A549 (cell line): ENCODE measurements around the gene DOC2A. TPM values are rescaled to one million over a fixed set of nuclear protein-coding genes. Genes with fewer than 3 reads are reported as not detected.

Source experiments
- ATAC-seq, 2 experiments: fragments of 200-7000 bp in 1 of 2; fragments of >200 bp in 1 of 2; cut with Nextera tagmentation in 1 of 2; cut with Tn5 transposase in 1 of 2; 3 replicates each; pipeline versions ENCODE4 v1.8.0 to v1.9.1; 2018 to 2020; ENCODE audit warnings: mild to moderate bottlenecking in 1 of 2, moderate library complexity in 1 of 2
- CTCF ChIA-PET: fragments of 300-600 bp; sonication (Branson Sonifier 250); formaldehyde crosslinking; extraction: SDS; loops from one replicate; lab custom pipeline; 2021; ENCODE audit warnings: antibody characterized with exemption, inconsistent platforms; lab: Yijun Ruan, JAX
- POLR2A ChIA-PET: fragments of 350-600 bp; formaldehyde crosslinking; extraction: SDS; loops from one replicate; lab custom pipeline; 2021; ENCODE audit warnings: antibody characterized with exemption, inconsistent platforms; lab: Yijun Ruan, JAX
- DNase-seq, 2 experiments: peaks; one replicate each; pipeline versions ENCODE4 v3.0.0 to v3.0.0-alpha.2; 2011 to 2016; ENCODE audit warnings: low read depth in 1 of 2, low spot score in 1 of 2
- FAIRE-seq: peaks from 2 replicates; lab custom pipeline; 2011; peaks lifted over from hg19 to GRCh38; lab: Jason Lieb, UNC
- H3K27ac ChIP-seq, 2 experiments: fragments of >200 bp; sonication (Bioruptor Twin); formaldehyde crosslinking; 3 replicates each; pipeline ENCODE4 v1.5.1; 2016 to 2017
- H3K4me1 ChIP-seq: fragments of >200 bp; sonication (Bioruptor Twin); formaldehyde crosslinking; 3 replicates; pipeline ENCODE4 v1.6.1; 2016
- H3K4me2 ChIP-seq: fragments of >200 bp; sonication (Bioruptor Twin); formaldehyde crosslinking; 3 replicates; pipeline ENCODE4 v1.6.1; 2016
- H3K4me3 ChIP-seq: fragments of >200 bp; sonication (Bioruptor Twin); formaldehyde crosslinking; 3 replicates; pipeline ENCODE4 v1.5.1; 2016
- H3K9me3 ChIP-seq: fragments of >200 bp; sonication (Bioruptor Twin); formaldehyde crosslinking; 3 replicates; pipeline ENCODE4 v1.6.1; 2016
- BHLHE40 ChIP-seq: IDR thresholded peaks from 2 replicates; pipeline ENCODE4 v1.6.1; 2012; ENCODE audit warnings: low read depth, low read length, inconsistent platforms
- CBX8 ChIP-seq: fragments of 200-600 bp; sonication (generic); IDR thresholded peaks from 2 replicates; pipeline ENCODE4 v1.6.1; 2016
- CEBPB ChIP-seq, 2 experiments: fragments of >200 bp in 1 of 2; sonication (Bioruptor Twin) in 1 of 2; formaldehyde crosslinking in 1 of 2; IDR thresholded peaks; 2 replicates each; pipeline ENCODE4 v1.6.1; 2012 to 2016
- CHD4 ChIP-seq: fragments of 200-600 bp; sonication (generic); IDR thresholded peaks from 2 replicates; pipeline ENCODE4 v1.6.1; 2016; ENCODE audit warnings: antibody characterized with exemption, mild to moderate bottlenecking, borderline replicate concordance
- FOSB ChIP-seq: fragments of 250-450 bp; sonication (Bioruptor Pico); IDR thresholded peaks from 2 replicates; pipeline ENCODE4 v1.5.0; 2020; ENCODE audit warnings: mild to moderate bottlenecking, moderate library complexity
- GATA3 ChIP-seq: IDR thresholded peaks from 2 replicates; pipeline ENCODE4 v1.6.1; 2012; ENCODE audit warnings: borderline replicate concordance
- HEYL ChIP-seq: fragments of 250-450 bp; sonication (Bioruptor Pico); IDR thresholded peaks from 2 replicates; pipeline ENCODE4 v1.8.0; 2021; ENCODE audit warnings: mild to moderate bottlenecking, moderate library complexity
- JUNB ChIP-seq: fragments of >200 bp; sonication (Bioruptor Twin); formaldehyde crosslinking; IDR thresholded peaks from 2 replicates; pipeline ENCODE4 v1.6.1; 2016
- KDM5A ChIP-seq: fragments of 200-600 bp; sonication (generic); IDR thresholded peaks from 2 replicates; pipeline ENCODE4 v1.6.1; 2016; ENCODE audit warnings: antibody characterized with exemption, mild to moderate bottlenecking
- NFE2L2 ChIP-seq: fragments of 150-350 bp; conservative IDR thresholded peaks from 2 replicates; pipeline ENCODE4 v1.6.1; 2014; ENCODE audit warnings: low read length
- PHF8 ChIP-seq: fragments of 200-600 bp; sonication (generic); IDR thresholded peaks from 2 replicates; pipeline ENCODE4 v1.6.1; 2016; ENCODE audit warnings: low read depth, mild to moderate bottlenecking, antibody characterized with exemption, moderate library complexity, borderline replicate concordance
- POLR2A ChIP-seq: IDR thresholded peaks from 2 replicates; pipeline ENCODE4 v1.6.1; 2012; ENCODE audit warnings: mild to moderate bottlenecking, low read length
- TFCP2L1 ChIP-seq: fragments of 250-450 bp; sonication (Bioruptor Pico); IDR thresholded peaks from 2 replicates; pipeline ENCODE4 v1.5.0; 2021; ENCODE audit warnings: mild to moderate bottlenecking
- WGBS: methylation state at CpG from one replicate; pipeline ENCODE4 v1.1.6; 2017; ENCODE audit errors: missing lambda C conversion rate; 5-methylcytosine and 5-hydroxymethylcytosine counted together
- polyA plus RNA-seq, 4 experiments: library from polyadenylated mRNA; depleted of rRNA in 3 of 4; stranded (reverse); fragments of >200 nt; fragmentation: RNase III in 1 of 4; extraction: RNeasy Plus Mini Kit Qiagen cat#74134 plus additional on column Dnase treatment in 1 of 4; gene quantifications; 2 replicates in 3 of 4; 3 replicates in 1 of 4; pipeline ENCODE4 v1.2.3, GENCODE V29; 2011 to 2017
- TF ChIP-seq, protein P1 (sequence below): fragments of >200 bp; sonication (Bioruptor Twin); formaldehyde crosslinking; IDR thresholded peaks from 3 replicates; pipeline ENCODE4 v1.5.1; 2016
- TF ChIP-seq, protein P2 (sequence below): fragments of 150-350 bp; IDR thresholded peaks from 2 replicates; pipeline ENCODE4 v1.6.1; 2014; ENCODE audit warnings: low read depth, mild to moderate bottlenecking, low read length
- TF ChIP-seq, protein P3 (sequence below): IDR thresholded peaks from 2 replicates; pipeline ENCODE4 v1.6.1; 2012
- TF ChIP-seq, protein P4 (sequence below): fragments of 450-650 bp; IDR thresholded peaks from 2 replicates; pipeline ENCODE4 v1.6.1; 2014; ENCODE audit warnings: antibody characterized with exemption

Gene DOC2A
- polyA plus RNA-seq, 2 of the 4 experiments (the other 2 are of a cell fraction): 2.5 to 5.5 TPM

DNA sequence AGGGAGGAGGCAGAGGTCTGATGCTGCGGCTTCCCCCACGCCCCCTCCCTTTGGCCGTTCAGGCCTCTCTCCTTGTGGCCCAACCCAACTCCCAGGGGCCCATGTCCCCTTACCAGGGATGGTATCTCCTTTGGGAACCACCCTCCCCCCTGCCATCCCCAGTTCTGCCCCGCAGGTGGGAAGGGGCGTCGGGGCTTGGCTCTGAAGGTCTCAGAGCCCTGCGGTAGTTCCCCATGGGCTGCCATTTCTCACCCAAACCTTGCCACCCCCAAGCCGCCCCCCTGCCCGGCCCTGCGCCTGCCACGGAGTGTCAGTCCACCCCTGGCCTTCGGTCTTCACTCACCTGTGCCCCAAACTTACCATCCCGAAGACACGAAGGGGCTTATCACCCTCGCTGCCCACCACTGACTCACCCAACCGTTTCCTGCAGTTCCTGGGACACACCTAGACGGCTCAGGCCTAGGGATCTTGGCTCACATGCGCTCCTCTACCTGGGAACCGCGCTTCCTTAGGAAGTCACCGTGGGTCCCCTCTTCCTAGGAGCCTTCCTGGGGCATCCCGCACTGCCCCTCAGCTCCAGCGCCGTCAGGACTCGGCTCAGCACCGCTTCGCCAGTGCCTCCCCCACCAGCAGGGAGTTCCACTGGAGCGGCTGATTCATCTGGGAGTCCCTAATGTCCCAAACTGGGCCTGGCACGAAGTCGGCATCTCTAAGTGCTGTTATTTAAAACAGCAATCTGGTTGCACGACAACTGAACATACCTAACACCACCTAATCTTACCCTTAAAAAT is 1.1 kb upstream of the DOC2A start:
- FAIRE-seq: no peak
- CTCF ChIA-PET: interaction anchor here (1.0 kb wide), 2 partner anchors 16 to 155 kb away, joined by 3 read pairs; partner anchors contain the start of gene INO80E
- DNase-seq: no peak
- ATAC-seq: no peak
- TF ChIP-seq CHD4: no peak
- TF ChIP-seq CEBPB (IDR thresholded peaks at IDR 0.05): no peak
- TF ChIP-seq BHLHE40: no peak
- TF ChIP-seq, protein P1, sequence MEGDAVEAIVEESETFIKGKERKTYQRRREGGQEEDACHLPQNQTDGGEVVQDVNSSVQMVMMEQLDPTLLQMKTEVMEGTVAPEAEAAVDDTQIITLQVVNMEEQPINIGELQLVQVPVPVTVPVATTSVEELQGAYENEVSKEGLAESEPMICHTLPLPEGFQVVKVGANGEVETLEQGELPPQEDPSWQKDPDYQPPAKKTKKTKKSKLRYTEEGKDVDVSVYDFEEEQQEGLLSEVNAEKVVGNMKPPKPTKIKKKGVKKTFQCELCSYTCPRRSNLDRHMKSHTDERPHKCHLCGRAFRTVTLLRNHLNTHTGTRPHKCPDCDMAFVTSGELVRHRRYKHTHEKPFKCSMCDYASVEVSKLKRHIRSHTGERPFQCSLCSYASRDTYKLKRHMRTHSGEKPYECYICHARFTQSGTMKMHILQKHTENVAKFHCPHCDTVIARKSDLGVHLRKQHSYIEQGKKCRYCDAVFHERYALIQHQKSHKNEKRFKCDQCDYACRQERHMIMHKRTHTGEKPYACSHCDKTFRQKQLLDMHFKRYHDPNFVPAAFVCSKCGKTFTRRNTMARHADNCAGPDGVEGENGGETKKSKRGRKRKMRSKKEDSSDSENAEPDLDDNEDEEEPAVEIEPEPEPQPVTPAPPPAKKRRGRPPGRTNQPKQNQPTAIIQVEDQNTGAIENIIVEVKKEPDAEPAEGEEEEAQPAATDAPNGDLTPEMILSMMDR: no peak
- TF ChIP-seq, protein P2, sequence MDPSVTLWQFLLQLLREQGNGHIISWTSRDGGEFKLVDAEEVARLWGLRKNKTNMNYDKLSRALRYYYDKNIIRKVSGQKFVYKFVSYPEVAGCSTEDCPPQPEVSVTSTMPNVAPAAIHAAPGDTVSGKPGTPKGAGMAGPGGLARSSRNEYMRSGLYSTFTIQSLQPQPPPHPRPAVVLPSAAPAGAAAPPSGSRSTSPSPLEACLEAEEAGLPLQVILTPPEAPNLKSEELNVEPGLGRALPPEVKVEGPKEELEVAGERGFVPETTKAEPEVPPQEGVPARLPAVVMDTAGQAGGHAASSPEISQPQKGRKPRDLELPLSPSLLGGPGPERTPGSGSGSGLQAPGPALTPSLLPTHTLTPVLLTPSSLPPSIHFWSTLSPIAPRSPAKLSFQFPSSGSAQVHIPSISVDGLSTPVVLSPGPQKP: no peak
- no peak for TF ChIP-seq HEYL (CRISPR knock-in tag)
- TF ChIP-seq, protein P3, sequence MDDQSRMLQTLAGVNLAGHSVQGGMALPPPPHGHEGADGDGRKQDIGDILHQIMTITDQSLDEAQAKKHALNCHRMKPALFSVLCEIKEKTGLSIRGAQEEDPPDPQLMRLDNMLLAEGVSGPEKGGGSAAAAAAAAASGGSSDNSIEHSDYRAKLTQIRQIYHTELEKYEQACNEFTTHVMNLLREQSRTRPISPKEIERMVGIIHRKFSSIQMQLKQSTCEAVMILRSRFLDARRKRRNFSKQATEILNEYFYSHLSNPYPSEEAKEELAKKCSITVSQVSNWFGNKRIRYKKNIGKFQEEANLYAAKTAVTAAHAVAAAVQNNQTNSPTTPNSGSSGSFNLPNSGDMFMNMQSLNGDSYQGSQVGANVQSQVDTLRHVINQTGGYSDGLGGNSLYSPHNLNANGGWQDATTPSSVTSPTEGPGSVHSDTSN: no peak
- no peak for TF ChIP-seq GATA3
- no peak for TF ChIP-seq POLR2A
- TF ChIP-seq TFCP2L1: no peak
- TF ChIP-seq KDM5A: no peak
- no peak for TF ChIP-seq CBX8
- TF ChIP-seq JUNB: no peak
- H3K9me3 ChIP-seq: no peaks in the 10 kb centered on the region
- 88% methylated on average over 31 of the region's 31 CpGs for WGBS
- H3K4me1 ChIP-seq: 0 out of 3 replicates have a peak, but pooled peaks cover 3% of the 10 kb centered on the region
- POLR2A ChIA-PET: no interaction called here
- peak overlapping the region; percentile 91 for H3K4me2 ChIP-seq
- peak overlapping the region; percentile 48 to 82; a peak in 4 of 6 replicates for H3K27ac ChIP-seq
- H3K4me3 ChIP-seq: peak overlapping the region; percentile 62

DNA sequence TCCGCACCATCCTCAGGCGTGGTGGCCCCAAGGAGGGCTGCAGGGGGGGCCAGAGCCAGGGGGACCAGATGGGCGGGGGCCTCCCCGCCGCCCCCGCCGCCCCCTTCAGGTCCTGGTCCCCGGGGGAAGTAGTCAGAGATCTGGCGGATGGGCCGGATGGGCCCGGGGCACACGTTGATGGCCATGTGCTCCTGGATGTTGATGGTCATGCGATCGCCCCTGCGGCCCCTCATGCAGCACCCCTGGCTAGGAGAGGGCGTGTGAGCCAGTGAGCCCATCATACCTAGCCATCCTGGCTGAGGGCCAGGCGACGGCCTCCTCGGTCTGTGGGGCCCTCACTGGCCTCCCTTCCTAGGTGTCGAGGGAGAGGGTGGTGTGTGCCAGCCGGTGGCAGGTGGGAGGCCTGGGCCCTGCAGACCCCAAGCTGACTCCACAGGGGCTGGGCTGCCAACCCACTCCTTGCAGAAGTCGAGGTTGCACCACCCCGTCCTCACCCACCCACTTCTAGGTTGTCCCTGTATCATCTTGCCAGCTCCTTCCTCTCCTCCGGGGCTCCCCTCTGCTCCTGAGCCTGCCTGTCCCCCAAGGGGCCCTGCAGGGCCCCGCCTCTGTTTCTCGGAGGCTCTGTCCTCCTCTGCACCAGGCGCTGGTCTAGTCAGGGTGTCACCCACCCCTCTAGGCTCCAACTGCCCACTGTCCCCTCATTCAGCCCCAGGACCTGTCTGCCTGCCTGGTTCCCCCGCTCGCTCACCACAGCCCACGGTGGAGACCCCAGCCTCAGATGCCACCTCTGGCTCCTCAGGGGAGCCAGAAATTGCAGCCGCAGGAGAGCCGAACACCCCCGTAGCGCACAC is 610 bp downstream of the DOC2A start:
- 84% methylated on average over 26 of the region's 34 CpGs for WGBS
- H3K4me2 ChIP-seq: peak overlapping the region; percentile 91
- peak overlapping the region; percentile 48 to 82; a peak in 4 of 6 replicates for H3K27ac ChIP-seq
- no peaks in the 10 kb centered on the region for H3K9me3 ChIP-seq
- TF ChIP-seq PHF8: no peak
- TF ChIP-seq FOSB (CRISPR knock-in tag): no peak
- TF ChIP-seq NFE2L2: no peak
- no peak for TF ChIP-seq KDM5A
- TF ChIP-seq, protein P4, sequence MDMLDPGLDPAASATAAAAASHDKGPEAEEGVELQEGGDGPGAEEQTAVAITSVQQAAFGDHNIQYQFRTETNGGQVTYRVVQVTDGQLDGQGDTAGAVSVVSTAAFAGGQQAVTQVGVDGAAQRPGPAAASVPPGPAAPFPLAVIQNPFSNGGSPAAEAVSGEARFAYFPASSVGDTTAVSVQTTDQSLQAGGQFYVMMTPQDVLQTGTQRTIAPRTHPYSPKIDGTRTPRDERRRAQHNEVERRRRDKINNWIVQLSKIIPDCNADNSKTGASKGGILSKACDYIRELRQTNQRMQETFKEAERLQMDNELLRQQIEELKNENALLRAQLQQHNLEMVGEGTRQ: no peak
- ChIA-PET CTCF (interaction anchor here (1.0 to 3.2 kb wide), 7 partner anchors 11 to 149 kb away, joined by 3 to 9 read pairs (median 4); partner anchors contain the start of genes ASPHD1 and CDIPT), POLR2A (no interaction called here)
- ATAC-seq: peak in 1 of 2 experiments; percentile 18; a peak in 3 of 6 replicates
- H3K4me1 ChIP-seq: peaks cover 5% of the 10 kb centered on the region; the same call in 2 of the 3 replicates
- H3K4me3 ChIP-seq: peak overlapping the region; percentile 62
- DNase-seq: no peak
- FAIRE-seq: no peak
